ENCODE measurements around the gene MIS18A. TPM values are rescaled to one million over a fixed set of nuclear protein-coding genes. Genes with fewer than 3 reads are reported as not detected.

MIS18A gene
- total and polyA plus RNA-seq, 3 donors from 2014 or later = 27.8 to 34.4 (median 32.6) TPM

DNA sequence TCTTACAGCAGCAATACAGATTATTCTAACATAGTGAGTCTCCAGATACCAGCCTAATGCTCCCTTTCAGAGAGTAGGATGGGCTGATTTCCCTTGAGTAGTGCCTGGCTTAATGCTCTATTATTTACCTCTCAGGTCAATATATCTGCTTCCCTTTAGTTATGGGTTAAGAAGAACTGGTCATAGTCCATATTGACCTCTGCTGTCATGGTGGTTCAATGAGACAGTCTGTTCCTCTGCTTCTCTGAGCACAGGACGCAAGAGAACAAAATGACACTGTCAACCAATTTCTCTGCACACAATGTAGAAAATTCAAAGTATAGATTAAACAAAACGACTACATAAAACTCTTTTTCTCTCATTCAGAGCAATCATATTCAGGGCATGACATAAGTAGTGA, 22.7 kb upstream of the MIS18A start:
- H3K4me3 ChIP-seq = no peak overlapping the region
- peaks cover 4% of the 10 kb centered on the region for H3K4me1 ChIP-seq
- no peak for DNase-seq
- no peak overlapping the region for H3K27ac ChIP-seq
- intact Hi-C loops (cut with DNase I; ENCODE audit: low total_unique reads) = no loop called here
- no peaks in the 10 kb centered on the region for H3K36me3 ChIP-seq (ENCODE audit: low read depth, missing control alignments)
- 75 to 80% methylated on average over 2 of the region's 2 CpGs for WGBS, 2 donors
- TF ChIP-seq, protein P1, sequence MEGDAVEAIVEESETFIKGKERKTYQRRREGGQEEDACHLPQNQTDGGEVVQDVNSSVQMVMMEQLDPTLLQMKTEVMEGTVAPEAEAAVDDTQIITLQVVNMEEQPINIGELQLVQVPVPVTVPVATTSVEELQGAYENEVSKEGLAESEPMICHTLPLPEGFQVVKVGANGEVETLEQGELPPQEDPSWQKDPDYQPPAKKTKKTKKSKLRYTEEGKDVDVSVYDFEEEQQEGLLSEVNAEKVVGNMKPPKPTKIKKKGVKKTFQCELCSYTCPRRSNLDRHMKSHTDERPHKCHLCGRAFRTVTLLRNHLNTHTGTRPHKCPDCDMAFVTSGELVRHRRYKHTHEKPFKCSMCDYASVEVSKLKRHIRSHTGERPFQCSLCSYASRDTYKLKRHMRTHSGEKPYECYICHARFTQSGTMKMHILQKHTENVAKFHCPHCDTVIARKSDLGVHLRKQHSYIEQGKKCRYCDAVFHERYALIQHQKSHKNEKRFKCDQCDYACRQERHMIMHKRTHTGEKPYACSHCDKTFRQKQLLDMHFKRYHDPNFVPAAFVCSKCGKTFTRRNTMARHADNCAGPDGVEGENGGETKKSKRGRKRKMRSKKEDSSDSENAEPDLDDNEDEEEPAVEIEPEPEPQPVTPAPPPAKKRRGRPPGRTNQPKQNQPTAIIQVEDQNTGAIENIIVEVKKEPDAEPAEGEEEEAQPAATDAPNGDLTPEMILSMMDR (IDR thresholded peaks at IDR 0.05) = no peak
- TF ChIP-seq POLR2A (IDR thresholded peaks at IDR 0.05) = no peak
- H3K27me3 ChIP-seq = no peaks in the 10 kb centered on the region
- H3K9me3 ChIP-seq = no peaks in the 10 kb centered on the region

DNA sequence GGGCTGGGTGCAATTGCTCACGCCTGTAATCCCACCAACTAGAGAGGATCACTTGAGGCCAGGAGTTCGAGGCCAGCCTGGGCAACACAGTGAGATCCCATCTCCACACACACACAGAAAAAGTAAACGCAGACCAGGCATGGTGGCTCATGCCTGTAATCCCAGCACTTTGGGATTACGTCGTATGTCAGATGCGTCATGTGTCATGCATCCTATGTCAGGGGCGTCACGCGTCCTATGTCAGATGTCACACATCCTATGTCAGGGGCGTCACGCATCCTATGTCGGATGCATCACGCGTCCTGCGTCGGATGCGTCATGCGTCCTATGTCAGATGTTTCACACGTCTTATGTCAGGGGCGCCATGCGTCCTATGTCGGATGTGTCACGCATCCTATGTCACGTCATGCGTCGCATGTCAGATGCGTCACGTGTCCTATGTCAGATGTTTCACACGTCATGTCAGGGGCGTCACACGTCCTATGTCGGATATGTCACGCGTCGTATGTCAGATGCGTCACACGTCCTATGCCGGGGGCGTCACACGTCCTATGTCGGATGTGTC, 21.4 kb upstream of the MIS18A start:
- DNase-seq = no peak
- H3K27ac ChIP-seq = no peak overlapping the region
- peaks cover 4% of the 10 kb centered on the region for H3K4me1 ChIP-seq
- H3K4me3 ChIP-seq = no peak overlapping the region
- no peaks in the 10 kb centered on the region for H3K36me3 ChIP-seq (ENCODE audit: low read depth, missing control alignments)
- 82 to 85% methylated on average over 41 of the region's 41 CpGs for WGBS, 2 donors
- H3K27me3 ChIP-seq = no peaks in the 10 kb centered on the region
- intact Hi-C loops (cut with DNase I; ENCODE audit: low total_unique reads) = no loop called here
- no peak for TF ChIP-seq POLR2A (IDR thresholded peaks at IDR 0.05)
- TF ChIP-seq, protein P1 (IDR thresholded peaks at IDR 0.05) = no peak
- no peaks in the 10 kb centered on the region for H3K9me3 ChIP-seq

DNA sequence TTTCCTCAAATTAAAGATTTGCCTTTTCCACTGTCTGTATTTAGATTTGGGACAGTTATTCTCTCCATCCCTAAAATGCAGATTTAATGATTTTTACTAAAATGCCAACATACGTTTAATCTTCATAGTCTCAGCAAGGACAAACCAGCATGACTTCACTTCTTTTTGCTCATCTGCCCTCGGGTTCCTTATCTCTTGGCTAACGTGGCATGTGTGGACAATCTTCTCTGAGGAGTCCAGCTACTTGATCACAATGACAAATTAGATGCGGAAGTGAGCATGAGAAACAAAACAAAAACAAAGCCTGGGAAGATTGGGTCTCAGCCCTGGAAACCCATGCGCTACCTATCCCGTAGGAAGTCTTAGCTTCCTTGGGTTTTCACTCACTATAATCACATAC, 20.8 kb upstream of the MIS18A start:
- H3K27ac ChIP-seq = no peak overlapping the region
- H3K4me1 ChIP-seq = peaks cover 4% of the 10 kb centered on the region
- no peak for DNase-seq
- no peaks in the 10 kb centered on the region for H3K36me3 ChIP-seq (ENCODE audit: low read depth, missing control alignments)
- TF ChIP-seq, protein P1 (IDR thresholded peaks at IDR 0.05) = no peak
- no peak for TF ChIP-seq POLR2A (IDR thresholded peaks at IDR 0.05)
- intact Hi-C loops (cut with DNase I; ENCODE audit: low total_unique reads) = no loop called here
- H3K27me3 ChIP-seq = no peaks in the 10 kb centered on the region
- 63 to 69% methylated on average over 6 of the region's 6 CpGs for WGBS, 2 donors
- H3K4me3 ChIP-seq = no peak overlapping the region
- H3K9me3 ChIP-seq = no peaks in the 10 kb centered on the region

DNA sequence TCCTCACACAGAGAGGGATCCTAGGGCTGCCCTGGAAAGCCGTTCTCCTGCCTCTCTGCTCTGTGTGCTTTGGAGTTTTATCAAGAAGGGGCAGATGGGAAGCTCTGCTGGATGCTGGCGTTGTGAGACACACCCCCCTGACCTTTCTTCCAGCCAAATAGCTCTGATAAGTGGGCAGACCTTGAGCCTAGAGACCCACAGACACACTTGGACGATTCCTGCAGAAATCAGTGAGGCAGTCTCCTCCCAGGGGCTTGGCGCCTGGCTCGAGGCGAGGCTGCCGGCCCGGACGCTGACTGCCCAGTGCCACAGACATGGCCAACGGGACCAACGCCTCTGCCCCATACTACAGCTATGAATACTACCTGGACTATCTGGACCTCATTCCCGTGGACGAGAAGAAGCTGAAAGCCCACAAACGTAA, 19.8 kb upstream of the MIS18A start, which contains the start of gene MRAP:
Gene MRAP, plus strand, starts transcription at position 198 of the 424 bp plus-strand sequence. Its CDS starts 117 bp downstream, at position 315.
- TF ChIP-seq POLR2A (IDR thresholded peaks at IDR 0.05) = no peak
- TF ChIP-seq, protein P1 (IDR thresholded peaks at IDR 0.05) = no peak
- Histone ChIP-seq H3K9me3 (no peaks in the 10 kb centered on the region), H3K4me3 (no peak within 1 kb of the TSS), H3K36me3 (ENCODE audit: low read depth, missing control alignments) (no peaks in the 10 kb centered on the region), H3K27ac (no peak within 1 kb of the TSS), H3K27me3 (no peaks in the 10 kb centered on the region), H3K4me1 (peaks cover 4% of the 10 kb centered on the region)
- WGBS, 2 donors = 59 to 72% methylated on average over 10 to 14 of the region's 14 CpGs
- no peak for DNase-seq
- intact Hi-C loops (cut with DNase I; ENCODE audit: low total_unique reads) = no loop called here

DNA sequence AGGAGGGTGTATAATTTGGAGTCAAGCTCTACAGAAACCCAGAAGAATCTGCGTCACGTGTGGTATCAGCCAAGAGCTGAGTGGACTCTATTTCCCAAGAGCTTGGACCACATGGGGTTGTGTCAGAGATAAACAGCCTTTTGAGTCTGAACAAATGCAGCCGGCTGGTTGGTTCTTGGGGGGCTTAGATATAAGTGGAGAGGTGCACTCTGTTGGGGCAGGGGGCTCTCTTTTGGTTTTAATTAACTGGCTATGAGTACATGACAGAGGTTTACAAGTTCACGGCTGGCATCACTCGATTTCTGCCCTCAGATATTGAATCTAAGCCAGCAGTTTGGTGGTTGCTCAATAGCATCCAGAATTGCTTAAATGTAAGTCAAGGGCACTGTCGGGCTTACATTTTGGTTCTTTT, 19.3 kb upstream of the MIS18A start:
- Histone ChIP-seq H3K4me3 (no peak overlapping the region), H3K27ac (no peak overlapping the region), H3K9me3 (no peaks in the 10 kb centered on the region), H3K4me1 (peaks cover 4% of the 10 kb centered on the region), H3K36me3 (ENCODE audit: low read depth, missing control alignments) (no peaks in the 10 kb centered on the region), H3K27me3 (no peaks in the 10 kb centered on the region)
- DNase-seq = no peak
- TF ChIP-seq POLR2A (IDR thresholded peaks at IDR 0.05) = no peak
- TF ChIP-seq, protein P1 (IDR thresholded peaks at IDR 0.05) = no peak
- intact Hi-C loops (cut with DNase I; ENCODE audit: low total_unique reads) = no loop called here
- WGBS, 2 donors = 71 to 83% methylated on average over 6 of the region's 6 CpGs

Measured in testis (tissue), 3 donors.